ENCODE results near the gene THBD.

DNA sequence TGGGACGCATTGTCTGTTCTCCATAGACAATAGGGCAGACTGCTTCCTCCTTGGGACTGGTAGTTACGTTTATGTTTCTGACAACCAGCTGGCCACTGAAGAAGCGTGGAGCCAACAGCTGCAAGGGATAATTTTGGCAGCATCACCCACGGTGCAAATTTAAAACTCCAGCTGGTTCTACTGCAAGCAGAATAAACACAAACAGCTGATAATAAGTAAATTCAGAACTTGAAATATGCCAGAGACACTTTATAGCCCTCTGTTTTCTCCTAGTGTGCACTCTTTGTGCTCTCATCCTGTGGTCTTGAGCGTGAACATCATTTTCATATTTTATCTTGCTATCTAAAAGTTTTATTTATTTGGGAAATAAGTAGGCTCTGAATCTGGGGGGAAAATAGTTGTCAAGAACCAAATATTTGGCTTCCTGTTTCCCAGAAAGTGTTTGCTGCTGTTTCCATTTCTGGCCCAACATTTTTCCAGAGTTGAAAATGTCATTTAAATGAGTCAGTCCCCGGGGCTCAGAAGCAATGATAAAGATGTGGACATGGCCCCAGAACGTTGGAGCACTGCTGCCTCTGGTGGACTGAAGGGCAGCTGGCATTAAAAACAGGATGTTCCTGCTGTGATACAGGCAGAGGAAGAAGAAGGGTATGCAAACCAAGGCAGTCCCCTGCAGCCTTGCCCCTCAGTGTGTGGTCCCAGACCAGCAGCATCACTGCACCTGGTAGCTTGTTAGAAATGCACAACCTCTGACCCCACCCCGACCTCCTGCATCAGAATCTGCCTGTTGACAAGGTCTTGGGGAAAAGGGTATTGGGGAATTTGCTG lies 12.5 kb upstream of the THBD start:
- peak; percentile 27 for TF ChIP-seq CTCF (IDR thresholded peaks at IDR 0.05; ENCODE audit: low read depth, low read length)
- no peak for TF ChIP-seq EZH2phosphoT487 (IDR thresholded peaks at IDR 0.05; ENCODE audit: low read depth)

All from OCI-LY3 (cell line).